D721Med (cell line): ENCODE results near the gene CUEDC1.

ENCODE experiments used
- DNase-seq: peaks from one replicate; pipeline ENCODE4 v3.0.0; 2011; ENCODE audit warnings: low spot score; ENCODE audit not compliant: insufficient read length
- FAIRE-seq: peaks from 2 replicates; lab custom pipeline; 2011; peaks lifted over from hg19 to GRCh38; lab: Jason Lieb, UNC
- TF ChIP-seq, protein P1 (sequence below): IDR thresholded peaks from 2 replicates; pipeline ENCODE4 v1.5.1; 2012; ENCODE audit warnings: mild to moderate bottlenecking, control low read depth; ENCODE audit not compliant: insufficient read depth; ENCODE audit errors: missing control alignments

Gene CUEDC1

DNA sequence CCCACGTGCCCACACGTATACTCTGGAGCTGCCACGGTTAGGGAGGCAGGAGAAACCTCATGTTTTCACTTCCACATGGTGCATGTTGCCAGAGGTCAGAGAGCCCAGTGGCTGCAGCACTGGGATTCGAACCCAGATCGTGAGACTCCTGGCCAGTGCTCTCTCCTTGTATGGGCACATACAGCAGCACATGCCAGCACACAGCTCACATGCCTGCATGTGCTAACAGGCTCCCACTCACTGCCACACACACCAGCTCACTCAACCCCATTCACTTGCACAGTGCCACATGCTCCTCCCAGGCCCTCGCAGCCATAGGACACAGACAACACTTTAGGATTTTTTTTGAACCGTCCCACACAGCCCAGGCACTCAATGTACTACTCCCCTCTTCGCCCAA is 55.8 kb downstream of the CUEDC1 start:
- TF ChIP-seq, protein P1, sequence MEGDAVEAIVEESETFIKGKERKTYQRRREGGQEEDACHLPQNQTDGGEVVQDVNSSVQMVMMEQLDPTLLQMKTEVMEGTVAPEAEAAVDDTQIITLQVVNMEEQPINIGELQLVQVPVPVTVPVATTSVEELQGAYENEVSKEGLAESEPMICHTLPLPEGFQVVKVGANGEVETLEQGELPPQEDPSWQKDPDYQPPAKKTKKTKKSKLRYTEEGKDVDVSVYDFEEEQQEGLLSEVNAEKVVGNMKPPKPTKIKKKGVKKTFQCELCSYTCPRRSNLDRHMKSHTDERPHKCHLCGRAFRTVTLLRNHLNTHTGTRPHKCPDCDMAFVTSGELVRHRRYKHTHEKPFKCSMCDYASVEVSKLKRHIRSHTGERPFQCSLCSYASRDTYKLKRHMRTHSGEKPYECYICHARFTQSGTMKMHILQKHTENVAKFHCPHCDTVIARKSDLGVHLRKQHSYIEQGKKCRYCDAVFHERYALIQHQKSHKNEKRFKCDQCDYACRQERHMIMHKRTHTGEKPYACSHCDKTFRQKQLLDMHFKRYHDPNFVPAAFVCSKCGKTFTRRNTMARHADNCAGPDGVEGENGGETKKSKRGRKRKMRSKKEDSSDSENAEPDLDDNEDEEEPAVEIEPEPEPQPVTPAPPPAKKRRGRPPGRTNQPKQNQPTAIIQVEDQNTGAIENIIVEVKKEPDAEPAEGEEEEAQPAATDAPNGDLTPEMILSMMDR, result no peak
- DNase-seq (no peak), FAIRE-seq (no peak)

DNA sequence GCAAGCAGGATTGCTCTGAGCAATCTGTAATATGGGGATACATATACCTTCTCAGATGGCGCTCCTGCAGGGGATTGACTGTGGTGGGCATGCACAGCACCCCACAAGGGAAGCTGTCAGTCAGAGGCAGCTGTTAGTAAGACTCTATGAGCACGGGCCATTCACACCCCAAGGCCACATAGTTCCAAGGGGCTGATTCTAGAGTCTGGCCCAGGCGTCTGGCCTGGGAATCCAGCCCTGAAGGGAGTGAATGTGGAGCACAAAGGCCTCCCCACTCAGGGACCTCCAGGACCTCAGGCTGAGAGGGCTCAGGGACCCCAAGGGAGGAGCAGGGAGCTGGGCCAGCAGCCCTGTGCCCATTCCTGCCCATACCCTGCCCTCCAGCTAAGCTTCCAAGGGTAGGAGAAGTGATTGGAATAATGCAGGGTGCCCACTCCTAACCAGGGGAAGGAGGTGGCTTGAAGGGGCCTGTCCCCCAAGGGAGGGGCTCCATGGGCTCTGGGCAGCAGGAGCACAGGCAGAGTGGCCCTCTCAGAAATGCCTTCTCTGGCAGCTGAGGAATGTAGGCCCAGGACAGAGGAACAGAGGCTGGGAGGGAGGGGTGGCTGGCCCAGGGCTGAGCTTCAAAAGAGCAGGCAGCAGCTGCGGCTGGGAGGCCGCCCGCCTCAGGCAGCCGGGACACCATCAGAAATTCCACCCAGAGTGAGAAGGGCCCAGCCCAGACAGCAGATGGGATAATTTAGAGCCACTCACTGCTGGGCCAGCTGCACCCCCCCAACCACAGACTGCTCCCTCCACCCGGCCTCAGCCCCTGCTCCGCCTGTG is 56.5 kb downstream of the CUEDC1 start:
- FAIRE-seq (no peak), DNase-seq (no peak)

DNA sequence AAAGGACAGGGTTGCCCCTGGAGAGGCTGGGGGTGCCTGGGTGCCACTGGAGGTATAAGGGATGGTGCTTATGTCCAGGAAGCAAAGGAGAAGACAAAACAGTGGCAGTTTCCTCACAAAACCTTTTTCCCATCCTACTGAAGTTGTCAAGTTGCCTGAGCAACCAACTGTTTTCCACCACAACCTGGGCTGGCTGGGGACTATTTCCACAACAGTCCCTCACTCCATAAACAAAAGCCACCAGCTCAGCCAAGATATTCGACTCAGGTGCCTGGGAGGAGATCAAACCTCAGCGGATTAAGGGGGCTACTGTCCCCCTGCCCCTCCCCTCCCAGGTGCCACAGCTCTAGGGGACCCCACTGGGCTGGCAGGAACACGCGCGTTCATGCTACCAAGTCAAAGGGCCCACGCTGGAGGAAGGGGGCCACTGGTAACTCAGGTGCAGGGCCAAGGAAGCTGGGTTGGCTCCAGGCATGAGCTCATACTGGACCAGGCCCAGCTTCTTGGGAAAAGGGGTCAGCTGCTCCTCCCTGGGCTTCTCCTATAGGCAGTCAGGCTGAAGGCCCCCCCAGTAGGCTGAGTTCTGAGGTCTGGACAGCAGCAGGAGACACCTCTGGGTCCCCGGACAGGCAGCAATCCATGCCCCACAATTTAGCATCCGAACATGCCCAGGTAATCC is 59.7 kb downstream of the CUEDC1 start:
- TF ChIP-seq, protein P1, result no peak
- FAIRE-seq (no peak), DNase-seq (no peak)

More for the DNA sequence above, 56.5 kb downstream of the CUEDC1 start:
- TF ChIP-seq, protein P1, result no peak

DNA sequence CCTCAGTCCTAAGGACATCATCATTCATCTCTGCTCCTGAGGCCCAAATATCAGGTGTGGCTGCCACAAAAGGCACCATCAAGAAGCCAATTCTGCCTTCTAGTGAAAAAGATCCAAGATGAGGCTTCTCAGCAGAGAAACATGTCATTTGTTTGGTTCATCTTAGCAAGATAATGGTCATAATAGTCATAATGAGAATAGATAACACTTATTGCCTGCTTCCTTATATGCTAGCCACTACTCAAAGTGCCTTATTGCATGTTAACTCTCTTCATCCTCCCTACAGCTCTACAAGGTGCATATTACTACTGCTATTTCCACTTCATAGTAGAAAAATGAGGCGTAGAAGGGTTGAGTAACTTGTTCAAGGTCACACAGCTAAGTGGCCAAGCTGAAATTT is 60.4 kb downstream of the CUEDC1 start:
- DNase-seq, result no peak
- TF ChIP-seq, protein P1, result no peak
- no peak for FAIRE-seq

DNA sequence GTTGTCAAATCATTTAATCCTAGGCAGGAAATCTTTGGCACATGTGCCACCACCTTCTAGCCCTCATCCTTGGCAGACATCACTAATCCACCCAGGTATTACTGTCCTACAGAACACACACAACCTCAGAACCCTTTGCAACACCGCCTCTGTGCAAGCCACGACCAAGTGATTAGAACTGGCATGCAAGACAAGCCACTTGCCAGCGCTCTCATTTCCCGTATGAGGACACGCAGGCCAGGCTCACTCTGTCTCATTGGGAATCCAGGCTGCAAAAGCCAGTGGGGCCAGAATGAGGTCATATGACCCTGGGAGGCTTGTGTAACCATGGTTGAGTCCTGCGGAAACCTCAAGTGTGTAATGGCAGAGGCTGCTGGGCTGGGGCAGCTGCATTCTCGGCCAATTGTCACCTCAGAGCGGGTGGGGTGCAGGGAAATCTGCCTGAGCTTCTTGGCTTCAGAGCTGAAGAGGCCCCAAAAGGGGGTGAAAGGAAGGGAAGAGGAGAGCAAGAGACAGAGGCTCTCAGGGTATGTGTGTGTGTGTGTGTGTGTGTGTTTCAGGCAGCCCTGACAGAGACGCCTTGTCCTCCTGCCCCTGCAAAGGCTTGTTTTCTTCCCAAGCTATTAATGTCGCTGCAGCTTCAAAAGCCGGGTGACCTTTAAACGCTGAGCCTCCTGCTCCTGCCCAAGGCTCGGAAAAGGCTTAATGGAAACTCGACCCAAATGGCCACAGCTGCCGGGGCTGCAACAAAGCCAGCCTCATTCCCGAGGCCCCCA is 62.2 kb downstream of the CUEDC1 start:
- no peak for DNase-seq
- no peak for FAIRE-seq
- TF ChIP-seq, protein P1, result no peak

DNA sequence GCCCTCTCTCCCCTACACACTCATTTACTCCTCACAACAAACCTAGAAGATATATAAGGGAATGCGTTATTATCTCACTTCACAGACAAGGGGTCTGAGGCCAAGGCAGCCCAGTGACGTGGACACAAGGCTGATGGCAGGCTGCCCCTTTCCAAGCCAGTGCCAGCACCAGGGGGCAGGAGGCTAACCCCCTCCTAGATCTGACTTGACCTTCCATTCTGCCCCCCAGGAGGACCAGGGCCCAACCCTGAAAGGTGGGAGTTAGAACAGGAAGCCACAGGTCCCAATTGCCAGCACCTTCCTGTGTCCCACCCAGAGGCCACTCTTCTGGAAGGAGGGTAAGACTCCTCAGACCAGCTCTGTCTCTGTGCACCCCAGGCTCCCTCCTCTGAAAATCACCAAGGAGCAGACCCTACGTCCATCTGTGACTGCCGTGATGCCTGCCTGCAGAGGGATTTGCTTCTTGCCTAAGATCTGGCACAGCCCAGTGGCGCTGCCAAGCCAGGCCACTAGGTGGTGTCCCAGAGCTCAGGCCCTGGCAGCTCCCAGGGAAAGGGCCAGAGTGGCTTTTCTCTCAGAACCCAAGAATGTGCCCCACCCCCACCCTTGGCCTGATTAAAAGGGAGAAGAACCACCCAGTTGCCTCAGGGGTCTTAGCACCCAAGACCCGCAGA is 62.9 kb downstream of the CUEDC1 start:
- no peak for FAIRE-seq

More for the DNA sequence above, 62.9 kb downstream of the CUEDC1 start:
- TF ChIP-seq, protein P1, result peak; percentile 99
- DNase-seq, result peak; percentile 85
